Measurements from ENCODE around the gene SSX4.
"Not testable (repeated sequence)": the region's sequence is repeated elsewhere in the genome, so short reads cannot be mapped to it uniquely, and the experiment has no call there.

DNA sequence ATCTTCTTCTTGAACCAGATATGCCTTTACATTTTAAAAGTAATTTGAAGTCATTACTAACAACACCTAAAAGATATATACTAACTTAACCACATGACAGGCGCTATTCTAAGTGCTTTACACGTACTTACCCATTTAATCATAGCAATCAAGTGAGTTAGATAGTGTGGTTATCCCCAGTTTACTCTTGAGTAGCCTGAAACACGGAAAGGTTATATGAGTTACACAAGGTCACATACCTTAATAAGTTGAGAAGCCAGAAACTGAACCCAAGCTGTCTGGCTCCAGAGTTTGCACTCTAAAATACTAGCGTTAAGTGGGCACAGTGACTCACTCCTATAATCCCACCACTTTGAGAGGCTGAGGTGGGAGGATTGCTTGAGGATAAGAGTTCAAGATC is 46.8 kb downstream of the SSX4 start:
- TF ChIP-seq, protein P1, sequence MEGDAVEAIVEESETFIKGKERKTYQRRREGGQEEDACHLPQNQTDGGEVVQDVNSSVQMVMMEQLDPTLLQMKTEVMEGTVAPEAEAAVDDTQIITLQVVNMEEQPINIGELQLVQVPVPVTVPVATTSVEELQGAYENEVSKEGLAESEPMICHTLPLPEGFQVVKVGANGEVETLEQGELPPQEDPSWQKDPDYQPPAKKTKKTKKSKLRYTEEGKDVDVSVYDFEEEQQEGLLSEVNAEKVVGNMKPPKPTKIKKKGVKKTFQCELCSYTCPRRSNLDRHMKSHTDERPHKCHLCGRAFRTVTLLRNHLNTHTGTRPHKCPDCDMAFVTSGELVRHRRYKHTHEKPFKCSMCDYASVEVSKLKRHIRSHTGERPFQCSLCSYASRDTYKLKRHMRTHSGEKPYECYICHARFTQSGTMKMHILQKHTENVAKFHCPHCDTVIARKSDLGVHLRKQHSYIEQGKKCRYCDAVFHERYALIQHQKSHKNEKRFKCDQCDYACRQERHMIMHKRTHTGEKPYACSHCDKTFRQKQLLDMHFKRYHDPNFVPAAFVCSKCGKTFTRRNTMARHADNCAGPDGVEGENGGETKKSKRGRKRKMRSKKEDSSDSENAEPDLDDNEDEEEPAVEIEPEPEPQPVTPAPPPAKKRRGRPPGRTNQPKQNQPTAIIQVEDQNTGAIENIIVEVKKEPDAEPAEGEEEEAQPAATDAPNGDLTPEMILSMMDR (conservative IDR thresholded peaks at IDR 0.05) = not testable (repeated sequence)
- not testable (repeated sequence) for TF ChIP-seq EZH2 (IDR thresholded peaks at IDR 0.05; ENCODE audit: low read depth)

Measured in PC-9 (cell line).